Stimulated activated CD8-positive, alpha-beta memory T cell treated with anti-CD3 and anti-CD28 coated beads, Interleukin-15, amount 100 ng/mL, for 1 hour (primary cell): ENCODE results near the gene CCDC86.

Source experiments
- DNase-seq: peaks from one replicate; pipeline ENCODE4 v3.0.0-alpha.2; 2020; ENCODE audit warnings: low read depth

The CCDC86 gene

DNA sequence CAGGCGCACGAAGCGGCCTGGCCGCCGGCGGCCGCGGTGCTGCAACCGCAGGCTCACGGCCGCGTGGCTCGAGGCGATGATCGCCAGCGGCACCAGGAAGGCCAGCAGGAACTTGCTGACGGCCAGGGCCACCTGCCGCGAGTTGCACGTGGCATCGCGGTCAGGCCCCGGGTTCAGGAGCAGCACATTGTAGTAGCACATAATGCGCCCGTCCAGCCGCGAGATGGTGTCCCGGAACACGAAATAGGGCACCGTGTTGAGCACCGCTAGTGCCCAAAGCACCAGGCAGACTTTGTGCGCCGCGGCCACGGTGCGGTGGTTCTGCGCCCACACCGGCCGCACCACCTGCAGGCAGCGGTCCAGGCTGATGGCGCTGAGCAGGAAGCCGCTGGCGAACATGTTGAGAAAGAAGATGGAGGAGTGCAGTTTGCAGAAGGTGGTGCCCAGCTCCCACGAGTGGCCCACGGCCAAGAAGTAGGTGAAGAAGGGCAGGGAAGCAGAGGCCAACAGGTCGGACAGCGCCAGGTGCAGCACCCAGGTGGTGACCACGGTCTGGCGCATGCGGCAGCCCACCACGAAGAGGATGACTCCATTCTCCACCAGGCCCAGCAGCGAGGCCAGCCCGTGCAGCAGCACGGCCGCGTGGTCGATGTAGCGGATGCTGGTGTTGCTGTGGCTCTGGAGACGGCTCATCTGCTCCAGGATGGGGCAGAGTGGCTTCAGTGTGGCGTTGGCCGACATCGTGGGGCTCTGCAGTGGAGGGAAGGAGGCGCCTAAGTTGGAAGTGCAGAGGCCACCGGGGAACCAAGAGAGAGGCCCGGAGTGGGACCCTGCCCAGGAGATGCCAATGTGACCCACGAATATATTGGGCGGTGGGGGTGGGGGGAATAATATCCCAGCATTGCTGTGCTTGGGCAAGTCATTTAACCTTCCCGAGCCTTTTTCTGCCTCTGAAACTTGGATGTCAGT is 11.4 kb downstream of the CCDC86 start:
- no peak for DNase-seq

DNA sequence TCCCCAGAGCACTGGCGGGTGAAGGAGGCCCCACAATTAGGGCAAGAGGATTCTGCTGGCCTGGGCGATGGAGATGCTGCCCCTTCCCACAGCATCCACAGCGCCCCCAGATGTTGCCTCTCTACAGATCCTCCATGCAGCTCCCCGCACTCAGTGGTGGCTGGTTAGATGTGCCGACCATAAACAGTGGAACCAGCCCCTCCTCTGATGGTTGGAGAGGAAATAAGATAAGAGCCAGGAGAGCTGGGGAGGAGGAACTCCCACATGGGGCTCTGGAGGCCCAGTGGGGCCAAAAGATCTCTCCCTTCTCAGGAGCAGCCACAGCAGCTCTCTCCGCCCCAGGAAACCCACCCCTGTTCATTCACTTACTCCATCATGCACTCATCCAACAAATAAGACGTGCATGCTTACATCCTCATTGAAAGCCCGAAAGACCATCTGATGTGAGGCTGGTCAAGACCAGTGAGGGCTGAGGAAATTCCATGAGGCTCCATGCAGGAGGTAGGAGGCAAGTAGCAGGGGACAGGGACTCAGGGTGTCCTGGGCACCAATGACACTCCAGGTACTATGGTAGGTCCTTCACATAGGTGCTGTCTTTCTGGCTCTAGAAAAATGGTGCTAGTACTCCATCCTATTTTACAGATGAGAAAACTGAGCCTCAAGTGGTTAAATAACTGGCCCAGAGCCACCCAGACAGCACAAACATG is 12.4 kb downstream of the CCDC86 start:
- no peak for DNase-seq

DNA sequence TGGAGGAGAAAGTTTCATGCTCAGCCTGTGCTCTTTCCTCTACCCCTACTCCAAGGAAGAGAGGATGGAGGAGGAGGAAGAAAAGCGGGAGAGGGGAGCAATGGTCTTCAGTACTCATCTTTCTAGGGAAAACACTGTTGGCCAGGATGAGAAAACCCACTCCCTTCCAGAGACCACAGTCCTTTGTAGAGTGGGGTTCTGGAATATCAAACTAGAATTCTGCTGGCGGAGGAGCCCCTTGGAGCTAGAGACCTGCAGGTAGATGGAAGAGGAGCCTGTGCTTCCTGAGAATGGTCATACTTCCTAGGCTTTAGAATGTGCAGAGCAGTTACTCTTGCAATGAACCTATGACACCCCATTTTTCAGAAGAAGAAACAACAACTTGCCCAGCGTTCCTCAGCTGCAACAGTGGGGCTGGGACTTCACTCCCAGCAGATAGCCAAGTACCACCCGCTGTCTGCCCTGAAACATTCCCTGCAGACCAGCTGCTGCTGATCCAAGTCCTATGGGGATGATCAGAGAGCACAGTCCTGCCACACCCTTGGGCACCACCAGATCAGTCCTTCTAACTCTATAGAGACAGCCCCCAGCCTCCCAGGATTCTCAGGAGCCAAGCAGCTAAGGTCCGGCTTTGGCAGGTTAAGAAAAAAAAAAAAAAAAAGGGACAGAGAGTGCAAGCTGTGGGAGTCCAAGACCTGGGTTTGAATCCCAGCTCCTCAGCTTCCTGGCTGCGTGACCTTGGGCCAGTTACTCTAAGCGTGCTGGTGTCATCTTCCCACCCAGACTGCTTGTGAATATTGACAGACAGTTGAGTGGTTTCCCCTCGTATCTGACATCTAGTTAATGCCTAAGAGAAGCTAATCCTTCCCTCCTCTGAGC is 13.2 kb downstream of the CCDC86 start:
- no peak for DNase-seq

DNA sequence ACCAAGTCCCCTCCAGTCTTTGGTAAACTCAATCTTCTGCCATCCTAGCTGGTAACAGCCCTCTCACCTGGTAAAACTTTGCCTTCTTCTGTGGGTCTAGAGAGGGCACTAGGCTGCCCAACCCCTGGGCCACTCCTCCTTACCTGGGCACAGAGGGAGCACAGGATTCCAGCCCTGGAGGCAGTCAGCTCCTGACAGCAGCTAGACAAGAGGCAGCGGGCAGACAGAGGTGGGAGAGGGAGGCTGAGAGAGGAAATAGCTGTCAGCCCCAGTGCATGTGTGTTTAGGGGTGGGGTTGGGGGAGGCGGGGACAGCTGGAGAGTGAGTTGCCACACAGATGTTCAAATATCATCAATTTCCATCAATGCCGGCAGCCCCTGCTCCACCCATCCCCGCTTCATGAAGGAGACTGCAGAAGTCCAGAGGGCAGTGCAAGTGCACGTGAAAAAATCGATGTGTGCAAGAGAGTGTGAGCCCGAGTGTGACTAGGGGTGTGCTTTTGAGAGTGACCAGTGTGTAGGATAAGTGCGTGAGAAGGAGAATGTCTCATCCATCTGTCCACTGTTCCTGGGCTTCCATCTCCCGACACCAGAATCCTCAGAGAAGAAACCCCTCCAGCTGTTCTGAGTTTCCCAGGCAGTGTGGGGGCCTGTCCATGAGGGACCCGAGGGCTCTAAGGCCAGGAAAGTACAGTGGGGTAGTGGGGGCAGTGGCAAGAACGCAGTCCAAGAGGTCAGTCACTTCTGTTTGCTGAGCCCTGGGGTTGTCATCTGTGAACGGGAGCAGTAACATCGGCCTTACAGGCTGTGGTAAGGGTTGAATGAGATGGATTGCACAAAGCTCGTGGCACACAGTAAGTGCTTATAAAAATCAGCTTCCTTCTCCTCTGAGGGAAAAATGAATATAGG is 14.1 kb downstream of the CCDC86 start, which contains the start of gene PTGDR2:
PTGDR2 (minus strand) TSS at position 225 of the 908 bp plus-strand sequence. CDS start 2,228 bp downstream, outside the sequence.
- no peak for DNase-seq

DNA sequence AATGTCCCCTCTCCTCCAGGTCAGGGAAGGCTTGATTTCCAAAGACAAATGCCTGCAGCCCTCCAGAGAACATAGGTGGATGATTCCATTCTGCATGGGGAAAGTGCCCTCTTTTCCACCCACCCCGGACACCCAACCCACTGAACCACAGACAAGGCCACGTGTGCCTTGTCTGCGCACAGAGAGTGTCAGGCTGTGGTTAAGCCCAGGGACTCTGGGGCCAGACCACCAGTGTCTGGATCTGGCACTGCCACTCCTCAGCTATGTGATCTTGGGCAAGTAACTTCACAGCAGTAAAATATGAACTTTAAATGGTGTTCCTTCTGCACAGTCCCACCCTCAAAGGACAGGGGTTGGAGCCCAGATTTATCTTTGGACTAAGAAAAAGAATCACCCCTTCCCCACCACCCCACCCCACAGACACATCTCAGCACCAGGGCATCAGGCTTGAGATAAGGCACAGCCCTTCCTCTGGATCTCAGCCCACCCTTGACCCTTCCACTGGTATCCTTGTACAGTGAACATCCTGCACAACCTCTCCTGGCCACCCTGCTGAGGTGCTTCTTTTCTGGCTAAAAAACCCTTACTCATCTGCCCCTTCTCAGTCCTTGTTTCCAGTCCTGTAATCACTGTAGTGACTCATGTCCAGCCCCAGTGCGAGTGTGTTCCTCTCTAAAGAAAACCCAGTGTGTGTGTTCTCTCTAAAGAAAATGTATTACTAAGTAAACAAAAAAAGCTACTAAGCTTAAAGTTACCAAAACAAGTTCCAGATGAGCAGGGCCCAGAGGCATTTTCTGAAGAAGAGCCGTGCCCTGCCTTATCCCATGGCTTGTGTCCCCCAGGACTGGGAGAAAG is 15.7 kb downstream of the CCDC86 start:
- no peak for DNase-seq

DNA sequence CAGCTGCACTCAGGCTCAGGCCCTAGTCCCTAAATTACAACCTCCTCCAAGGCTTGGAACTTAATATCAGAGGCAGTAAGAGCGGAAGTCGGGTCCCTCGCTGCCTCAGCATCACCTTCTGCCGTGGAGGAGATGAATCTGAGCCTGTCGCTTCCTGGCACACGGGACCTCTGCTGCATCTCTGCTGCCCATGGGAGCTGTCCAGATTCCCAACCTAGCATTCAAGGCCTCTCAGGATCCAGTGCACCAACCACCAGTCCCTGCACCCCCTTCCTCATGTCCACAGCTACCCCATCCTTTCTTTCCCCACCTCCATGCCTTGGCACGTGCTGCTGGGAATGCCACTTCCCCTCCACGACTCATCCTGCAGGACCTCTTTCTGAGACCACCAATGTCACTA is 16.3 kb downstream of the CCDC86 start:
- no peak for DNase-seq

DNA sequence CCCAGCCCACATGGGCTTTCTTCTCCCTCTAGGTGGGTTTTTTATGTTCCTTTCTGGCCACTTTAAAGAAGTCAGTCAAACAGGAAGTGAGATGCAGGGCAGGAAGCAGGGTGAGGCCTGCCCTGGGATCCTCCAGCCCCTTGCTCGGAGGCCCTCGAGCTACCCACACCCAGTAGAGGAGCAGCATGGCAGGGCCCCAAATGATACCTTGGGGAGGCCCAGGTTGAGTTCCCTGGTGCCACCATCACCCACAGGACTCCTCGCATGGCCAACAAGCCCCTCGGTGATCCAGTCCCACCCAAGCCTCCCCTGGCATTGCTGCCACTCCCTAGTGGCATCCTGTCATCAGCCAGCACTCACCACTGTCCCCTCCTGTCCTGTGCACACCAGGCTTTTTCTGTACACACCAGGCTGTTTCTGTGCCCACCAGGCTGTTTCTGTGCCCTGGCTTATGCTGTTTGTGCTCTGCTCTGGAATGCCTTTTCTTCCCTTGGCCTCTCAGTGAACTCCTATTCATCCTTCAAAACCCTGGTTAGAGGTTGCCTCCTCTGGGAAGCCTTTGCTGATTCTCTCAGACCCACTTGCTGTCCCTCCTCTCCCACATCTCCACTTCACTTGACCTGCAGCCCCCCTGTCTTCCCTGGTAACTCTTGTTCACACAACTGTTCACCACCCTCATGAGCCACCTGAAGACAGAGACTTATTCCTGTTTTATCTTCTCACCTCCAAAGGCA is 17.0 kb downstream of the CCDC86 start:
- DNase-seq = no peak

DNA sequence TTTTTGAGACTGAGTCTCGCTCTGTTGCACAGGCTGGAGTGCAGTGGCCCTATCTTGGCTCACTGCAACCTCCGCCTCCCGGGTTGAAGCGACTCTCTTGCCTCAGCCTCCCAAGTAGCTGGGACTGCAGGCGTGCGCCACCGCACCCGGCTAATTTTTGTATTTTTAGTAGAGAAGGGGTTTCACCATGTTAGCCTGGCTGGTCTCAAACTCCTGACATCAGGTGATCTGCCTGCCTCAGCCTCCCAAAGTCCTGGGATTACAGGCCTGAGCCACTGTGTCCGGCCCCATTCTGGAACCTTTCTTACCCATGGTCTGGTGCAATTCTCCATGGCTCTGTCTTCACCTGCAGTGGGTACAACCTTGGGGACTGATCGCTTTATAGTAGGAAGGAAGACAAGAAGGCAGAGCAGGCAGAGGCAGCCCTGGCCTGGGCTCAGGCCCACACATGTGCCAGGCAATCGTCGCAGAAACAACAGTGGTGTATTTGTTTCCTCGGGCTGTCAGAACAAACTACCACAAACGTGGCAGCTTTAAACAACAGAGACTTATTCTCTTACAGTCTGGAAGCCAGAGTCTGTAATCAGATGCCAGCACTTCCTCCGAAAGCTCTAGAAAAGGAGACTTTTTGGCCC is 17.8 kb downstream of the CCDC86 start:
- no peak for DNase-seq

DNA sequence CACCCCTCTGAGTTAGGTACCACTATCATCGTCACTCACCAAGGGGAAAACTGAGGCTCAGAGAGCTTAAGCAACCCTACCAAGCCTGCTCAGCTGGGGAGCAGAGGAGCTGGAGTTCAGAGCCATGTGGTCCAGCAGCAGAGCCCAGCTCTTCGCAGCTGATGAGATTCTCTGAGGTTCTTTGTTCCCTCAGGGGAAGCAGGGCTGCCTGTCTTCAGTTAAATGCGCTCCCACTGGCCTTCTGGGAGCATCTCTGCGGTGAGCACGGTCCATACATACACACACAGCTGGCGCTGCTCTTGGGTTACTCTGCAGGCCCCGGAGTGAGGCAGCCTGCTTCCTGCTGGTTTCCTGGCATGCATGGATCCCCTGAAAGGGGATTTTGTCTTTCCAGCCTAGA is 19.0 kb downstream of the CCDC86 start:
- no peak for DNase-seq

DNA sequence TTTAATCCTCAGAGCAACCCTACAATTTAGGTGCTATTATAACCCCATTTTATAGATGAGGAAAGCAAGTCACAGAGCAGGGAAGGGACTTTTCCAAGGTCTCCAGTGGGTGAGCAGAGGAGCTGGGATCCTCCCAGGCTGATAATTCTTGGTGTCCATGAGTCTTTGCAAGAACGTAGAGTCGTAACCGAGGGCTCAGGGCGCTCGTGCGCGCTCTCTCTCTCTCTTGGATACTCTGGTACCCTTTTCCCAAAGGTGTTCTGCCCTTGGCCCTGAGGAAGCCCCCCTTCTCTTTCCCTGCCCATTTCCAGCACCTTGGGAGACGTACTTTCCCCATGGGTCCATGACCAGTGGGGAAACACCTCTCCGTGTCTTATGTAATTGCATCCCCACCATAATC is 20.3 kb downstream of the CCDC86 start:
- no peak for DNase-seq

DNA sequence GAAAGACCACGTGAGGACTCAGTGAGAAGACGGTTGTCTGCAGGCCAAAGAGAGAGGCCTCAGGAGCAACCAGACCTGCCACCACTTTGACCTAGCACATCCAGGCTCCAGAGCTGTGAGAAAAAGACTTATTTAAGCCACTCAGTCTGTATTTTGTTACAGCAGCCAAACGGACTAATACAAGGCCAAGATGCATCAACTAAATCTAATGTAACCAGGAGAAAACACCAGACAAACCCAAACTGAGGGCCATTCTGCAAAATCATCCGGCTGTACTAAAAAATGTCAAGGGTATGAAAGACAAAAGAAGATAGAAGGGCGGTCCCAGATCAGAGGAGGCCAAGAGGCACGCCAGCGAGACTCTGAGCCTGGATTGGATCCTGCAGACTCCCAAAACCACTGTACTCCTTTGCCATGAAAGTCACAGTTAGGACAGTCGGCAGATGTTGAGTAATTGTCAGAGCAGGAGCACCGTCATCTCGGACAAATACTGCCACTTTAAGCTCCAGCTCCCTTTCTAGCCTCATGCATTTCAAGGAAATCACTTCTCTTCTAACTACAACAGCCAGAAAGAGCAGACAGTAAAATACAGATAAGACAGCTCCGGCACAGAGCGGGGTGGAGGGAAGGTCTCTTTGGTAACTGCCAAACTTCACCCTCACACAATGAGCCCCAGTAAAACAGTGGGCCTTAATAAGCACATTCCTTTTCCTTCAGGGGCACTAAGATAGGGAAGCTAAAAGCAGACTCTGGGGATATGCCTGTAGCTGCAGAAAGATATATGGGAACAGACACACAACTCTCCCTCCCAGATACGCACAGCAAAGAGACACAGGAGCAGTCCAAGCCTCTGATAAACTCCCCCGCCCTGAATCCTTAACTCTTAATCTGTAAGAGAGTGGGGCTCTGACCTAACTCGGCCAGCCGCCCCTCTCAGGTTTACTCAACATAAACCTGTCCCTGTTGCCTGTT is 21.9 kb downstream of the CCDC86 start:
- DNase-seq = no peak

DNA sequence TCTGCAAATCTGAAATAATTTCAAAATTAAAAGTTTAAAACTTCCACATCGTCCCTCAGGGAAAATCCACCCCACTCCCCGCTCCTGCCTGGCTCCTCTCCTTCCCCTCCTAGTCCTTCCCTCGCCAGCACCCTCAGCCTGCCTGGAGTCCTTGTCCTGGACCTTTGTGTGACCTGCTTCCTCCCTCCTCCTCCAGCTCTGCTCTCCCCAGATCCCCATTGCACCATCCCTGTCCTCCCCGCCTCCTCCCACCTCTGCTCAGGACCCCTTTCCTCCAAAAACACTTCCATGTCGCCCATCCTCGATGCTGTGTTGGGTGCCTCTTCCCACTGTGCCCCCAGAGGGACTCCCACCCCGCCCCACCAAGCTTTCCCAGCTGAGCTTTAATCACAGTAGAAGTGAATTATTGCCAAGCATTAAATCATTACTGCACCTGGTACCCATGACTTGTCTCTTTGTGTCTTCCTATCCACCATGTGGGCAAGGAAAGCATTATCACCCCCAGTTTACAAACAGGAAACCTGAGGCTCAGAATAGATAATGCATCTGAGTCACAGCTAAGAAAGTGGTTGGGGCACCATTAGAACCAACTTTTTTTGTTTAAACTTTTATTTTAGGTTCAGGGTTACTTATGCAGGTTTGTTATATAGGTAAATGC is 23.1 kb downstream of the CCDC86 start:
- no peak for DNase-seq

DNA sequence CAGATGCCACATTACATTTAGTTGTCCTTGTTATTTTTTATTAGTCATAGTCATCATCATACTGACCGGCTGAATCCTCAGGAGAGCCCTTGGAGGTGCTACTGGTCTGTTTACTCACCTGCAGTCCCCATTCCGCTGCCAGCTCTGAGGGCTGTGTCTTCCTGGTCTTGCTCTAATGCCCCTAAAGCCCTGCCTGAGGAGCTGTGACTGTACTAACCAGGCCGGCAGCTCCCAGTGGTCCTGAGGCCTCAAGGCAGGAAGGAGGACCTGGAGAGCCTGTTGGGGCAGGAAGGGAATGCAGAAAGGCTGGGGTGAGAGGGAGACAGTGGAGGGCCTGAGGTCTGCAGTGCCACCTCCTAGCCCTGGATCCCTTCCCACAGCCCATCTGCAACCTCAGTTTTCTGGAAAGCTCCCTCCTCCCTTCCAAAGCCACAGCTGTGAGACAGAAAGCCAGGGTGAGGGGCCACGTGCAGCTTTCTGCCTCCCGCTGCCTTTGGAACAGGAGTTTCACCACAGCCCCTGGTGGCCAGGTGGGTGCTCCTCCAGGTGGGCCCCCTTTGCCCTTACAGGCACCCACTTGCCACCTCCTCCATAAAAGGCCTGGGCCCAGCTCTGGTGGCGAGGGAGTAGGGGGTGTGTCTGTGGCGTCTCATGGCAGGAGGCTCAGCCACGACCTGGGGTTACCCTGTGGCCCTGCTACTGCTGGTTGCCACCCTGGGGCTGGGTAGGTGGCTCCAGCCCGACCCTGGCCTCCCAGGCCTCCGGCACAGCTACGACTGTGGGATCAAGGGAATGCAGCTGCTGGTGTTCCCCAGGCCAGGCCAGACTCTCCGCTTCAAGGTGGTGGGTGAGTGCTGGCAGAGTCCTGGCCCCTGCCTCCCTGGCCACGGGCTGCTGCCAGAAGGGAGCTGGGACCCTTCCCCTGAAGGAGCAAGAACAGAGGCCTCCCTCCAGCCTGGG is 25.3 kb downstream of the CCDC86 start, which contains the start of gene ZP1:
ZP1 (plus strand) TSS at position 632 of the 960 bp plus-strand sequence; CDS start at position 652, 20 bp downstream.
- DNase-seq = no peak

DNA sequence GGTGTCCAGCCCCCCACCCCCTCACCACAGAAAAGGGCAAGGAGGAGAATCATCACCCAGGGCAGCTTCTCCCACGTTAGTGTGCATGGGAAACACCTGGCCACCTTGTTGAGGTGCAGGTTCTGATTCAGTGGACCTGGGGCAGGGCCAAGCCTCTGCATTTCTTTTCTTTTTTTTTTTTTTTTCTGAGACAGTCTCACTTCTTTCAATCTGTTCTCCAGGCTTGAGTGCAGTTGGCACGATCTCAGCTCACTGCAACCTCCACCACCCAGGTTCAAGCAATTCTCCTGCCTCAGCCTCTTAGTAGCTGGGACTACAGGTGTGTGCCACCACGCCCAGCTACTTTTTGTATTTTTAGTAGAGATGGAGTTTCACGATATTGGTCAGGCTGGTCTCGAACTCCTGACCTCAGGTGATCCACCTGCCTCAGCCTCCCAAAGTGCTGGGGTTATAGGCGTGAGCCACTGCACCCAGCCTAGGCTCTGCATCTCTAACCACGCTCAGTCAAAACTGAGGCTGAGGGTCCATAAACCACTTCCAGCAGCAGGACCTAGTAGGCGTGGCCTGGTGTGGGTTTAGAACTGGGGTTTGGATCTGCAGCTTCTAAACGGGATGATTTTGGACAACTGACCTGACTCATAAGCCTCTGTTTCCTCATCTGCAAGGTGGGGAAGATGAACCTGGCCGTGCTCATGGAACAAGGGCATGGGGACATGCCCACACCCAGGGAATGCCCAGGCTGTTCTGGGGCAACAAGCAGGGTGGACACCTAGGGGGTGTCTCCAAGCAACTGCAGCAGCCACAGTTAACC is 26.2 kb downstream of the CCDC86 start:
- DNase-seq = no peak
